Suprapubic skin (tissue), 4 donors: ENCODE results near the gene SHLD1. TPM values are rescaled to one million over a fixed set of nuclear protein-coding genes. Genes with fewer than 3 reads are reported as not detected.
"Not testable (repeated sequence)": the region's sequence is repeated elsewhere in the genome, so short reads cannot be mapped to it uniquely, and the experiment has no call there.

Experiments used
- DNase-seq, 2 donors: peaks; one replicate each; pipeline ENCODE4 v3.0.0-alpha.2; 2019; ENCODE audit warnings: low spot score in 2 of 2
- H3K27ac ChIP-seq: fragments of 200-600 bp; sonication (generic); one replicate; pipeline ENCODE4 v1.5.1; 2019
- H3K27me3 ChIP-seq: fragments of 200-600 bp; sonication (generic); one replicate; pipeline ENCODE4 v1.5.1; 2019
- H3K36me3 ChIP-seq: fragments of 200-600 bp; sonication (generic); one replicate; pipeline ENCODE4 v1.5.1; 2019
- H3K4me1 ChIP-seq: fragments of 200-600 bp; sonication (generic); one replicate; pipeline ENCODE4 v1.5.1; 2019
- H3K4me3 ChIP-seq: fragments of 200-600 bp; sonication (generic); one replicate; pipeline ENCODE4 v1.5.1; 2019; ENCODE audit warnings: mild to moderate bottlenecking
- H3K9me3 ChIP-seq: fragments of 200-600 bp; sonication (generic); one replicate; pipeline ENCODE4 v1.5.1; 2019
- CTCF ChIP-seq, 2 donors: fragments of 200-600 bp in 1 of 2; fragments of 450-650 bp in 1 of 2; sonication (generic) in 1 of 2; IDR thresholded peaks; one replicate each; pipeline ENCODE4 v1.5.1; 2016 to 2019; ENCODE audit warnings: antibody characterized with exemption in 2 of 2, mild to moderate bottlenecking in 1 of 2, moderate library complexity in 1 of 2
- EP300 ChIP-seq: sonication (generic); formaldehyde crosslinking; IDR thresholded peaks from one replicate; pipeline ENCODE4 v1.6.1; 2017; ENCODE audit warnings: antibody characterized with exemption
- POLR2A ChIP-seq, 2 donors: fragments of 450-650 bp; IDR thresholded peaks; one replicate each; pipeline ENCODE4 v1.6.1; 2017; ENCODE audit warnings: antibody characterized with exemption in 2 of 2, mild to moderate bottlenecking in 2 of 2, moderate library complexity in 2 of 2
- POLR2AphosphoS5 ChIP-seq, 3 donors: sonication (generic); formaldehyde crosslinking; IDR thresholded peaks; one replicate each; pipeline ENCODE4 v1.6.1; 2017; ENCODE audit warnings: antibody characterized with exemption in 3 of 3
- WGBS: methylation state at CpG from one replicate; pipeline ENCODE4 v1.1.5; 2018; 5-methylcytosine and 5-hydroxymethylcytosine counted together
- total RNA-seq, 4 donors: library from RNA; depleted of rRNA; stranded (reverse); fragments of >200 nt; gene quantifications; one replicate each; pipeline ENCODE4 v1.1.0, GENCODE V29; 2016

SHLD1 gene
- total RNA-seq, 4 donors from 2014 or later: 3.3 to 3.9 (median 3.7) TPM

- Histone ChIP-seq H3K9me3 (no peaks in the 10 kb centered on the region), H3K27ac (no peak overlapping the region), H3K27me3 (no peaks in the 10 kb centered on the region), H3K4me1 (no peaks in the 10 kb centered on the region), H3K36me3 (no peaks in the 10 kb centered on the region), H3K4me3 (no peak overlapping the region)
- no peak for TF ChIP-seq EP300
- no peak for TF ChIP-seq POLR2AphosphoS5 (IDR thresholded peaks at IDR 0.05)
- no peak for TF ChIP-seq CTCF (IDR thresholded peaks at IDR 0.05)
- TF ChIP-seq POLR2A (IDR thresholded peaks at IDR 0.05): no peak
- no peak for DNase-seq
- WGBS: 72% methylated on average over 3 of the region's 3 CpGs
These were observed 12.6 kb upstream of the SHLD1 start for GRCh38 chr20:5737619-5737953.

- no peak for TF ChIP-seq EP300
- no peak for TF ChIP-seq POLR2A (IDR thresholded peaks at IDR 0.05)
- no peak for TF ChIP-seq CTCF (IDR thresholded peaks at IDR 0.05)
- no peak for TF ChIP-seq POLR2AphosphoS5 (IDR thresholded peaks at IDR 0.05)
These were observed 12.2 kb upstream of the SHLD1 start for GRCh38 chr20:5737966-5738365.

GRCh38 chr20:5740643-5741042 is 9.6 kb upstream of the SHLD1 start:
- 100% methylated on average over 5 of the region's 5 CpGs for WGBS
- DNase-seq, H3K27me3 ChIP-seq, H3K27ac ChIP-seq, H3K9me3 ChIP-seq, H3K4me1 ChIP-seq, H3K4me3 ChIP-seq, H3K36me3 ChIP-seq: not testable (repeated sequence)

More at GRCh38 chr20:5737966-5738365, 12.2 kb upstream of the SHLD1 start:
- WGBS: 91% methylated on average over 2 of the region's 3 CpGs
- H3K4me3 ChIP-seq: no peak overlapping the region
- H3K36me3 ChIP-seq: no peaks in the 10 kb centered on the region
- H3K4me1 ChIP-seq: no peaks in the 10 kb centered on the region
- H3K27ac ChIP-seq: no peak overlapping the region
- DNase-seq: no peak
- H3K27me3 ChIP-seq: no peaks in the 10 kb centered on the region
- no peaks in the 10 kb centered on the region for H3K9me3 ChIP-seq

GRCh38 chr20:5741089-5741488 is 9.1 kb upstream of the SHLD1 start:
- TF ChIP-seq CTCF (IDR thresholded peaks at IDR 0.05) (no peak), POLR2A (IDR thresholded peaks at IDR 0.05) (no peak), POLR2AphosphoS5 (IDR thresholded peaks at IDR 0.05) (no peak), EP300 (no peak)
- no peaks in the 10 kb centered on the region for H3K9me3 ChIP-seq
- H3K36me3 ChIP-seq: no peaks in the 10 kb centered on the region
- H3K27ac ChIP-seq: no peak overlapping the region
- no peak overlapping the region for H3K4me3 ChIP-seq
- H3K4me1 ChIP-seq: no peaks in the 10 kb centered on the region
- WGBS: 81% methylated on average over 2 of the region's 2 CpGs
- no peaks in the 10 kb centered on the region for H3K27me3 ChIP-seq
- no peak for DNase-seq

- 82% methylated on average over 2 of the region's 2 CpGs for WGBS
- Histone ChIP-seq H3K27ac (no peak overlapping the region), H3K27me3 (no peaks in the 10 kb centered on the region), H3K36me3 (no peaks in the 10 kb centered on the region), H3K4me1 (no peaks in the 10 kb centered on the region), H3K4me3 (no peak overlapping the region), H3K9me3 (no peaks in the 10 kb centered on the region)
- no peak for DNase-seq
- TF ChIP-seq POLR2A (IDR thresholded peaks at IDR 0.05) (no peak), CTCF (IDR thresholded peaks at IDR 0.05) (no peak), POLR2AphosphoS5 (IDR thresholded peaks at IDR 0.05) (no peak)
These were observed 8.2 kb upstream of the SHLD1 start for GRCh38 chr20:5742041-5742440.

GRCh38 chr20:5745416-5746030 is 4.7 kb upstream of the SHLD1 start:
- no peaks in the 10 kb centered on the region for H3K4me1 ChIP-seq
- WGBS: 60% methylated on average over 8 of the region's 8 CpGs
- no peak for DNase-seq
- no peaks in the 10 kb centered on the region for H3K36me3 ChIP-seq
- TF ChIP-seq POLR2A (IDR thresholded peaks at IDR 0.05) (no peak), CTCF (IDR thresholded peaks at IDR 0.05) (no peak), EP300 (no peak), POLR2AphosphoS5 (IDR thresholded peaks at IDR 0.05) (no peak)
- no peak overlapping the region for H3K27ac ChIP-seq
- no peaks in the 10 kb centered on the region for H3K27me3 ChIP-seq
- no peak overlapping the region for H3K4me3 ChIP-seq
- H3K9me3 ChIP-seq: no peaks in the 10 kb centered on the region
